ENCODE results near the gene PVALEF.

DNA sequence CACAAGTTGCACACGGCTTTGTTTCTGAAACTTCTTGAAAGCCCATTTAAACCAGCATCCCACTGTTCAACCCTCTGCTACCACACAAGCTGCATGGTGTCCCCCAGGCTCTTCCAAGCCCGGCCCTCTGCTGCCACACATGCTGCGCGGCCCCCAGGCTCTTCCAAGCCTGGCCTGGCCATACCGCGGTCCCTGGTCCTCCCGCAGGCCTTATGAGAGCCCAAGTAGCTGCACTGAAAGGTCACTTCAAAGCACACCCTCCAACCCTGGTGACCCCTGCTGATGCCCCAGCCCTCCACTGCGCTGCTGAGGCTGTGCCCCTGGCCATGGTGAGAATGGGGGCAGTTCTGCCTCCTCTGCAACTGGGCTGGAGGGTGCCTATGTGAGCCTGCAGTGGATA, 25.9 kb upstream of the PVALEF start:
- TF ChIP-seq, protein P1, sequence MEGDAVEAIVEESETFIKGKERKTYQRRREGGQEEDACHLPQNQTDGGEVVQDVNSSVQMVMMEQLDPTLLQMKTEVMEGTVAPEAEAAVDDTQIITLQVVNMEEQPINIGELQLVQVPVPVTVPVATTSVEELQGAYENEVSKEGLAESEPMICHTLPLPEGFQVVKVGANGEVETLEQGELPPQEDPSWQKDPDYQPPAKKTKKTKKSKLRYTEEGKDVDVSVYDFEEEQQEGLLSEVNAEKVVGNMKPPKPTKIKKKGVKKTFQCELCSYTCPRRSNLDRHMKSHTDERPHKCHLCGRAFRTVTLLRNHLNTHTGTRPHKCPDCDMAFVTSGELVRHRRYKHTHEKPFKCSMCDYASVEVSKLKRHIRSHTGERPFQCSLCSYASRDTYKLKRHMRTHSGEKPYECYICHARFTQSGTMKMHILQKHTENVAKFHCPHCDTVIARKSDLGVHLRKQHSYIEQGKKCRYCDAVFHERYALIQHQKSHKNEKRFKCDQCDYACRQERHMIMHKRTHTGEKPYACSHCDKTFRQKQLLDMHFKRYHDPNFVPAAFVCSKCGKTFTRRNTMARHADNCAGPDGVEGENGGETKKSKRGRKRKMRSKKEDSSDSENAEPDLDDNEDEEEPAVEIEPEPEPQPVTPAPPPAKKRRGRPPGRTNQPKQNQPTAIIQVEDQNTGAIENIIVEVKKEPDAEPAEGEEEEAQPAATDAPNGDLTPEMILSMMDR (IDR thresholded peaks at IDR 0.05): no peak
- no peak for TF ChIP-seq POLR2A (IDR thresholded peaks at IDR 0.05)
